Right ventricle myocardium superior (tissue), 1 donor: ENCODE data around the gene FAM222A. TPM values are rescaled to one million over a fixed set of nuclear protein-coding genes. Genes with fewer than 3 reads are reported as not detected.

Experiments used
- ATAC-seq: fragments of 200-7000 bp; cut with Tn5 transposase; one replicate; pipeline ENCODE4 v1.9.1; 2020; ENCODE audit warnings: mild to moderate bottlenecking; ENCODE audit not compliant: poor library complexity
- DNase-seq: peaks from one replicate; pipeline ENCODE4 v3.0.0-alpha.2; 2020
- intact Hi-C: fragments of 100-400 bp; cut with DNase I; formaldehyde crosslinking; loops from one replicate; pipeline ENCODE4 v1.11.2; 2022
- total RNA-seq: library from RNA; stranded (reverse); fragmentation: NEBNext Ultra II Directional; extraction: Animal tissue kit (Norgen Biotek cat#: 25700); gene quantifications from one replicate; pipeline ENCODE4 v1.2.1, GENCODE V29; 2021
- donor health status: DM: no; HTN: yes; CAD: no; lungs with severe emphysema.

FAM222A gene
- total RNA-seq, 1 donor from 2014 or later, result 25.0 TPM

GRCh38 chr12:109720152-109720856 lies 6.7 kb downstream of the FAM222A start:
- intact Hi-C loops, result no loop called here
- ATAC-seq (peak; percentile 42), DNase-seq (peak; percentile 71)

GRCh38 chr12:109720857-109721189 lies 7.2 kb downstream of the FAM222A start:
- DNase-seq (no peak), ATAC-seq (no peak)
- intact Hi-C loops, result no loop called here

- DNase-seq (peak; percentile 61), ATAC-seq (peak; percentile 42)
- intact Hi-C loops, result no loop called here
Observed at GRCh38 chr12:109721276-109721675, 7.7 kb downstream of the FAM222A start.

- intact Hi-C loops, result no loop called here
- DNase-seq, result no peak
- ATAC-seq, result no peak
Observed at GRCh38 chr12:109722022-109722720, 8.5 kb downstream of the FAM222A start.

GRCh38 chr12:109722721-109723094 lies 9.1 kb downstream of the FAM222A start:
- no peak for DNase-seq
- ATAC-seq, result peak; percentile 23
- intact Hi-C loops, result no loop called here

- ATAC-seq, result peak; percentile 79
- intact Hi-C loops, result no loop called here
- peak; percentile 89 for DNase-seq
Observed at GRCh38 chr12:109723311-109723881, 9.8 kb downstream of the FAM222A start.

GRCh38 chr12:109724321-109724892 lies 10.8 kb downstream of the FAM222A start:
- intact Hi-C loops, result no loop called here
- ATAC-seq (no peak), DNase-seq (peak; percentile 26)

GRCh38 chr12:109725321-109726105 lies 11.9 kb downstream of the FAM222A start:
- ATAC-seq (no peak), DNase-seq (peak; percentile 31)
- intact Hi-C loops, result no loop called here

- no peak for DNase-seq
- intact Hi-C loops, result no loop called here
- no peak for ATAC-seq
Observed at GRCh38 chr12:109726106-109726497, 12.5 kb downstream of the FAM222A start.

- intact Hi-C loops, result no loop called here
Observed at GRCh38 chr12:109726511-109727038, 12.9 kb downstream of the FAM222A start.

GRCh38 chr12:109727039-109727723 lies 13.6 kb downstream of the FAM222A start:
- intact Hi-C loops, result no loop called here
- DNase-seq, result peak; percentile 46
- no peak for ATAC-seq

More at GRCh38 chr12:109726511-109727038, 12.9 kb downstream of the FAM222A start:
- ATAC-seq (no peak), DNase-seq (peak; percentile 27)

GRCh38 chr12:109727746-109728726 lies 14.4 kb downstream of the FAM222A start:
- ATAC-seq (no peak), DNase-seq (peak; percentile 20)
- intact Hi-C loops, result no loop called here

- ATAC-seq, result no peak
- peak; percentile 12 for DNase-seq
- intact Hi-C loops, result no loop called here
Observed at GRCh38 chr12:109728921-109729320, 15.3 kb downstream of the FAM222A start.

GRCh38 chr12:109729371-109729781 lies 15.8 kb downstream of the FAM222A start:
- ATAC-seq, result no peak
- DNase-seq, result peak; percentile 22
- intact Hi-C loops, result no loop called here

GRCh38 chr12:109729801-109730200 lies 16.2 kb downstream of the FAM222A start:
- ATAC-seq, result no peak
- DNase-seq, result peak; percentile 19
- intact Hi-C loops, result no loop called here

- DNase-seq (peak; percentile 17), ATAC-seq (no peak)
- intact Hi-C loops, result no loop called here
Observed at GRCh38 chr12:109730306-109731145, 16.9 kb downstream of the FAM222A start.
